Mesodermal cell (in vitro differentiated cells): Measurements from ENCODE around the gene ANKRD44.
A peak's percentile ranks its signal among the peaks of the same experiment; 100 is the strongest.

Experiments
- H3K27ac ChIP-seq: 2 replicates; pipeline ENCODE4 v1.7.0; 2013; ENCODE audit warnings: mild to moderate bottlenecking, low read depth, low read length, moderate library complexity; ENCODE audit not compliant: severe bottlenecking
- H3K36me3 ChIP-seq: 2 replicates; pipeline ENCODE4 v1.7.1; 2013; ENCODE audit warnings: mild to moderate bottlenecking, low read length, moderate library complexity; ENCODE audit not compliant: control insufficient read depth, insufficient read depth
- H3K4me1 ChIP-seq: one replicate; pipeline ENCODE4 v1.7.1; 2013; ENCODE audit warnings: mild to moderate bottlenecking, low read length; ENCODE audit not compliant: insufficient read depth, control insufficient read depth, poor library complexity, severe bottlenecking
- H3K4me3 ChIP-seq: 2 replicates; pipeline ENCODE4 v1.7.0; 2013; ENCODE audit warnings: low read length, control low read depth, mild to moderate bottlenecking; ENCODE audit not compliant: insufficient read depth, poor library complexity, severe bottlenecking; ENCODE audit errors: extremely low read depth
- H3K9me3 ChIP-seq: 2 replicates; pipeline ENCODE4 v1.7.1; 2013; ENCODE audit warnings: mild to moderate bottlenecking, low read length, moderate library complexity; ENCODE audit not compliant: control insufficient read depth
- WGBS, 2 experiments: methylation state at CpG; one replicate each; pipeline ENCODE4 v1.1.5; 2013; ENCODE audit warnings: missing lambda C conversion rate in 2 of 2; ENCODE audit not compliant: insufficient coverage in 2 of 2; 5-methylcytosine and 5-hydroxymethylcytosine counted together

The ANKRD44 gene

GRCh38 chr2:197113275-197113711, 197.3 kb downstream of the ANKRD44 start:
- Histone ChIP-seq H3K27ac (no peak overlapping the region), H3K36me3 (no peaks in the 10 kb centered on the region), H3K4me3 (no peak overlapping the region), H3K4me1 (peaks cover 4% of the 10 kb centered on the region), H3K9me3 (no peaks in the 10 kb centered on the region)
- WGBS, 2 experiments: no CpG with 5 or more reads among the region's 1 CpG

DNA sequence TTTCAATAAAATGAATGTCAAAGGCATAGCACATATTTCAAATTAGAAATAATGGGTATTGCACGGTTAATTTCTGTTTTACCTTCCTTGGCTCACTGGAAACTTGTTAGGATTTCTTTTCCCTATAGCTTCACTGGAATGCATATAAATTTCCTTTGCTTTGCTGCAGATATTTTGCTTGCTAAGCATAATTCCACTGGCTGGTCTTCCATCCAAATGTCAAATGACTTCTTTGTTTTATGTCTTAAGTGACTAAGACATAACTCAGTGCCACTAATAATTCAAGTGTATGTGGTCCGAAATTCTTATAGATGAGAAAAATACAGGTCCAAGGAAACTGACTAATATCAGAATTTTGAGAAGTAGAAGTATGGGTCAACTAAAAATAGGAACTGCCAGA, 201.3 kb downstream of the ANKRD44 start:
- Histone ChIP-seq H3K4me3 (no peak overlapping the region), H3K9me3 (no peaks in the 10 kb centered on the region), H3K27ac (no peak overlapping the region), H3K36me3 (no peaks in the 10 kb centered on the region), H3K4me1 (peaks cover 11% of the 10 kb centered on the region)
- 90% methylated on average over 2 of the region's 2 CpGs; no CpG with 5 or more reads in 1 of the 2 experiments for WGBS, 2 experiments

- H3K27ac ChIP-seq: no peak overlapping the region
- H3K4me3 ChIP-seq: no peak overlapping the region
- H3K9me3 ChIP-seq: no peaks in the 10 kb centered on the region
- H3K4me1 ChIP-seq: peaks cover 11% of the 10 kb centered on the region
- 89 to 90% methylated on average over 2 to 4 of the region's 4 CpGs for WGBS, 2 experiments
- H3K36me3 ChIP-seq: no peaks in the 10 kb centered on the region
Measured at GRCh38 chr2:197108758-197109157, 201.8 kb downstream of the ANKRD44 start.

- no peaks in the 10 kb centered on the region for H3K9me3 ChIP-seq
- H3K4me3 ChIP-seq: no peak overlapping the region
- H3K36me3 ChIP-seq: no peaks in the 10 kb centered on the region
- H3K4me1 ChIP-seq: peaks cover 11% of the 10 kb centered on the region
- H3K27ac ChIP-seq: peak overlapping the region; percentile 77
- WGBS, 2 experiments: 80% methylated on average over 1 to 2 of the region's 2 CpGs
Measured at GRCh38 chr2:197107291-197108269, 203.0 kb downstream of the ANKRD44 start.

DNA sequence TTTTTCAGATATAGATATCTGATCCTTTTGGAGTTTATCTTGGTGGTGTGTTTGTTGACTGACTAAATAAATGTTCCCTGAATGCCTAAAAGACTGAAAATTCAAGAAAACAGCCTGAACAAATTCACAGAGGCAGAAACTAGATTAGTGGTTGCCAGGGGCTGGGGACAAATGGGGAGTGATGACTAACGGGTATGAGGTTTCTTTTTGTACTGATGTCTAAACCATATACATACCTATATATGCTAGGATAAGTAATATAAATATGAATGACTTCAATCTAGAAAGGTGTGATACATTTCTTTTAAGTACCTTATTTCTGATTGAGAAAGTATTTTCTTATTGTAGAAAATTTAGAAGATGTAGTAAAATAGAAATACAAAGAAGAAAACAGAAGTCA, 207.2 kb downstream of the ANKRD44 start:
- Histone ChIP-seq H3K27ac (no peak overlapping the region), H3K36me3 (no peaks in the 10 kb centered on the region), H3K4me1 (peaks cover 11% of the 10 kb centered on the region), H3K4me3 (no peak overlapping the region), H3K9me3 (no peaks in the 10 kb centered on the region)
- WGBS, 2 experiments: no CpG with 5 or more reads among the region's 1 CpG

DNA sequence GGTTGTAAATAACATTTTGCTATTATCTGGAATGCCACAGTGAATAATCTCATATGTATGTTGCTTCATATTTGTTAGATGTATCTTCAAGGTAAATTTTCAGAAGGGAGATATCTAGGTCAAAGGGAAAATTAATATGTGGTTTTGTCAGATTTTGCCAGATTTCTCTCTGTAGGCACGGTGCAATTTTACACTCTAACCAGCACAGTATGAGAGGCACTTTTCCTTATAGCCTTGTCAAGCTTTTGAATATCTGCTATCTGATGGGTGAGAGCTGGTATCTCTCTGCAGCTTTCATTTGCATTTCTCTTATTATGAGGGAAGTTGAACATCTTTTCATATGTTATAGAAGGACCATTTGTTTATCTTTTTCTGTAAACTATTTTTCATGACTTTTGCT, 208.3 kb downstream of the ANKRD44 start:
- H3K4me1 ChIP-seq: peaks cover 2% of the 10 kb centered on the region
- WGBS, 2 experiments: no CpG with 5 or more reads among the region's 1 CpG
- H3K9me3 ChIP-seq: no peaks in the 10 kb centered on the region
- H3K36me3 ChIP-seq: no peaks in the 10 kb centered on the region
- H3K4me3 ChIP-seq: no peak overlapping the region
- no peak overlapping the region for H3K27ac ChIP-seq

GRCh38 chr2:197101519-197101918, 209.1 kb downstream of the ANKRD44 start:
- Histone ChIP-seq H3K4me3 (no peak overlapping the region), H3K9me3 (no peaks in the 10 kb centered on the region), H3K4me1 (no peaks in the 10 kb centered on the region), H3K27ac (no peak overlapping the region), H3K36me3 (no peaks in the 10 kb centered on the region)
- WGBS, 2 experiments: no CpG with 5 or more reads among the region's 2 CpGs

DNA sequence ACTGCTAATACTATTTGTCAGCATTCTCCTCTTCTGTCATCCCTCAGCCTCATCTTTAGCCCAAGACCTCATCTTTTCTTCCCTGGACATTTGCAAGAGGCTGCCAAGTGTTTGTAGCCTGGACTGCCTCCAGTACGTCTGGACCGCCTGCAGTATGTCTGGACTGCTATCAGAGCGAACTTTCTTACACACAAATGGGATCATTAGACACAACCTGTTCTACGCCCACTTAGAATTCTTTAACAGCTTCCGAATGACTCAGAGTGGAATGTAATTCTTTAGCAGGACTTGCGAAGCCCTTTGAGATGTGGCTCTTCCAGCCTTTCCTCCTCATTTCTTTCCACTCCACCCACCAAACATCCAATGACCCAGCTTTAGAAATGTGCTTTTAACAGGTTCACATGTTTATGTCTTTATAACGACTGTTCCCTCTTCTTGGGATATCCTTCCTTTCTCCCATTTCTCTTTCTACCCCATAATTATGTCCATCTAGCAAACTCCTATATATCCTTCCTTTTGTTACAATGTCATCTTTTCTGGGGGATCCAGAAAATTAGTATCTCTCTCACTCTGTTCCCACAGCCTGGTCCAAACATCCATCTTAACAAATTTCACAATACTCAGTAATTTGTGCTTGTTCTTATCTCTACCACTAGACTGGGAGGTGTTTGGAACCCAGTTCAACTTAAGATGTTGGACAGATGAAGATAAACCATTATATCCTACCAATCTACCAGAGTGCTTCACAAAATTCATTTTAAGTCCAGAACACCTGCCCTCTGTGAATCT, 212.8 kb downstream of the ANKRD44 start:
- Histone ChIP-seq H3K27ac (peak overlapping the region; percentile 36), H3K9me3 (no peaks in the 10 kb centered on the region), H3K4me1 (no peaks in the 10 kb centered on the region), H3K36me3 (no peaks in the 10 kb centered on the region), H3K4me3 (no peak overlapping the region)
- WGBS, 2 experiments: 84 to 94% methylated on average over 5 to 6 of the region's 7 CpGs

DNA sequence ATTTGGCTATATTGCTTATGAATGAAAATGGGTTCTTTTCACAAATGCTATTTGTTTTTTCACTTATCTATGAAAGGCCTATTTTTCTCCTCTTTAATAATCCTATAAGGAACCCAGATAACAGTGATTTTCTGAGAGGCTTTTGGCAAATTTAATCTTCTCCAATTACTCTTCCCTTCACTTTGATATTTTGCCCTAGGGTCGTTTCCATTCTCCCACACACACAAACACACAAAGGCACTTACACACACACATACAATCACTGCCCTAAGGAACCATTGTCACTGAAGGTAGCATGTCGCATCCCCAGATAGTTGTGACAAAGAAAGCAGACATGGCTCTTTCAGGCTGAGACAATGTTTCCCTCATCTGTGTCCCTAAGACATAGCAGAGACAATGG, 213.9 kb downstream of the ANKRD44 start:
- no peaks in the 10 kb centered on the region for H3K4me1 ChIP-seq
- H3K36me3 ChIP-seq: no peaks in the 10 kb centered on the region
- 75 to 93% methylated on average over 1 of the region's 2 CpGs for WGBS, 2 experiments
- no peak overlapping the region for H3K4me3 ChIP-seq
- H3K27ac ChIP-seq: no peak overlapping the region
- H3K9me3 ChIP-seq: no peaks in the 10 kb centered on the region

GRCh38 chr2:197092431-197092830, 218.1 kb downstream of the ANKRD44 start:
- 88 to 100% methylated on average over 2 of the region's 4 CpGs for WGBS, 2 experiments
- no peak overlapping the region for H3K27ac ChIP-seq
- no peaks in the 10 kb centered on the region for H3K9me3 ChIP-seq
- no peaks in the 10 kb centered on the region for H3K4me1 ChIP-seq
- no peak overlapping the region for H3K4me3 ChIP-seq
- no peaks in the 10 kb centered on the region for H3K36me3 ChIP-seq
